H1 (cell line): ENCODE data around the gene RUNX1. TPM values are rescaled to one million over a fixed set of nuclear protein-coding genes. Genes with fewer than 3 reads are reported as not detected.

Experiments used
- BRCA1 ChIP-seq: IDR thresholded peaks from 2 replicates; pipeline ENCODE4 v1.6.1; 2012; ENCODE audit warnings: low read depth, low read length, improper control_type of control experiment
- CBX8 ChIP-seq: fragments of 300-800, 300-1000 bp; sonication (generic); IDR thresholded peaks from 2 replicates; pipeline ENCODE4 v1.7.1; 2016; ENCODE audit warnings: low read depth, low read length, borderline replicate concordance
- GABPA ChIP-seq: IDR thresholded peaks from 2 replicates; pipeline ENCODE4 v1.6.1; 2011; ENCODE audit warnings: mild to moderate bottlenecking, low read length, moderate library complexity, borderline replicate concordance; ENCODE audit not compliant: insufficient read depth
- POLR2AphosphoS5 ChIP-seq: IDR thresholded peaks from 2 replicates; pipeline ENCODE4 v1.6.1; 2011; ENCODE audit warnings: low read depth, low read length
- SIX5 ChIP-seq: IDR thresholded peaks from 2 replicates; pipeline ENCODE4 v1.6.1; 2011; ENCODE audit warnings: mild to moderate bottlenecking, low read depth, low read length
- TAF1 ChIP-seq: IDR thresholded peaks from 2 replicates; pipeline ENCODE4 v1.6.1; 2011; ENCODE audit warnings: mild to moderate bottlenecking, low read depth, low read length
- USF2 ChIP-seq: IDR thresholded peaks from 2 replicates; pipeline ENCODE4 v1.6.1; 2011; ENCODE audit warnings: low read length, improper control_type of control experiment
- polyA plus RNA-seq, 7 experiments: library from polyadenylated mRNA; depleted of rRNA in 3 of 7; stranded (reverse) in 5 of 7; unstranded in 2 of 7; fragments of >200 nt in 5 of 7; fragments of 200-250 nt in 2 of 7; gene quantifications; 1 replicate in 5 of 7; 2 replicates in 1 of 7; 4 replicates in 1 of 7; pipeline versions ENCODE4 v1.2.1 to v1.2.3, GENCODE V29; 2011 to 2013; ENCODE audit warnings: missing spikeins in 2 of 7, mixed read lengths in 2 of 7
- total RNA-seq: library from RNA; stranded (reverse); fragmentation: NEBNext Ultra II Directional; extraction: Animal tissue kit (Norgen Biotek cat#: 25700); gene quantifications from 2 replicates; pipeline ENCODE4 v1.2.1, GENCODE V29; 2021
- TF ChIP-seq, protein P1 (sequence below): fragments of 300-600 bp; sonication (generic); IDR thresholded peaks from 2 replicates; pipeline ENCODE4 v1.7.1; 2012; ENCODE audit warnings: low read length, moderate library complexity, mild to moderate bottlenecking, inconsistent platforms; ENCODE audit not compliant: insufficient replicate concordance

RUNX1 gene
- total and polyA plus RNA-seq, 2 of the 8 experiments (the other 6 are each of a cell fraction or from before 2014, with no cell fraction given) = 0.20 to 0.60 TPM

DNA sequence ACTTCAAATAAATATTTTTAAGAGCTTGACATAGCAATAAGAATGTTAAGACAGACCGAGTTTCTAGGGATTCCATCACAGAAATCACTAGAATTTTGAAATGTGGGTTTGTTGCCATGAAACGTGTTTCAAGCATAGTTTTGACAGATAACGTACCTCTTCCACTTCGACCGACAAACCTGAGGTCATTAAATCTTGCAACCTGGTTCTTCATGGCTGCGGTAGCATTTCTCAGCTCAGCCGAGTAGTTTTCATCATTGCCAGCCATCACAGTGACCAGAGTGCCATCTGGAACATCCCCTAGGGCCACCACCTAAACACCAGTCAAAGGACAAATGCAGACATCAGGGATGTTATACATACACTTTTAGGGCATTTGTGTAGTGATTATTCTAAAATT, 168.7 kb downstream of the RUNX1 start (continued):
- TF ChIP-seq, protein P1, sequence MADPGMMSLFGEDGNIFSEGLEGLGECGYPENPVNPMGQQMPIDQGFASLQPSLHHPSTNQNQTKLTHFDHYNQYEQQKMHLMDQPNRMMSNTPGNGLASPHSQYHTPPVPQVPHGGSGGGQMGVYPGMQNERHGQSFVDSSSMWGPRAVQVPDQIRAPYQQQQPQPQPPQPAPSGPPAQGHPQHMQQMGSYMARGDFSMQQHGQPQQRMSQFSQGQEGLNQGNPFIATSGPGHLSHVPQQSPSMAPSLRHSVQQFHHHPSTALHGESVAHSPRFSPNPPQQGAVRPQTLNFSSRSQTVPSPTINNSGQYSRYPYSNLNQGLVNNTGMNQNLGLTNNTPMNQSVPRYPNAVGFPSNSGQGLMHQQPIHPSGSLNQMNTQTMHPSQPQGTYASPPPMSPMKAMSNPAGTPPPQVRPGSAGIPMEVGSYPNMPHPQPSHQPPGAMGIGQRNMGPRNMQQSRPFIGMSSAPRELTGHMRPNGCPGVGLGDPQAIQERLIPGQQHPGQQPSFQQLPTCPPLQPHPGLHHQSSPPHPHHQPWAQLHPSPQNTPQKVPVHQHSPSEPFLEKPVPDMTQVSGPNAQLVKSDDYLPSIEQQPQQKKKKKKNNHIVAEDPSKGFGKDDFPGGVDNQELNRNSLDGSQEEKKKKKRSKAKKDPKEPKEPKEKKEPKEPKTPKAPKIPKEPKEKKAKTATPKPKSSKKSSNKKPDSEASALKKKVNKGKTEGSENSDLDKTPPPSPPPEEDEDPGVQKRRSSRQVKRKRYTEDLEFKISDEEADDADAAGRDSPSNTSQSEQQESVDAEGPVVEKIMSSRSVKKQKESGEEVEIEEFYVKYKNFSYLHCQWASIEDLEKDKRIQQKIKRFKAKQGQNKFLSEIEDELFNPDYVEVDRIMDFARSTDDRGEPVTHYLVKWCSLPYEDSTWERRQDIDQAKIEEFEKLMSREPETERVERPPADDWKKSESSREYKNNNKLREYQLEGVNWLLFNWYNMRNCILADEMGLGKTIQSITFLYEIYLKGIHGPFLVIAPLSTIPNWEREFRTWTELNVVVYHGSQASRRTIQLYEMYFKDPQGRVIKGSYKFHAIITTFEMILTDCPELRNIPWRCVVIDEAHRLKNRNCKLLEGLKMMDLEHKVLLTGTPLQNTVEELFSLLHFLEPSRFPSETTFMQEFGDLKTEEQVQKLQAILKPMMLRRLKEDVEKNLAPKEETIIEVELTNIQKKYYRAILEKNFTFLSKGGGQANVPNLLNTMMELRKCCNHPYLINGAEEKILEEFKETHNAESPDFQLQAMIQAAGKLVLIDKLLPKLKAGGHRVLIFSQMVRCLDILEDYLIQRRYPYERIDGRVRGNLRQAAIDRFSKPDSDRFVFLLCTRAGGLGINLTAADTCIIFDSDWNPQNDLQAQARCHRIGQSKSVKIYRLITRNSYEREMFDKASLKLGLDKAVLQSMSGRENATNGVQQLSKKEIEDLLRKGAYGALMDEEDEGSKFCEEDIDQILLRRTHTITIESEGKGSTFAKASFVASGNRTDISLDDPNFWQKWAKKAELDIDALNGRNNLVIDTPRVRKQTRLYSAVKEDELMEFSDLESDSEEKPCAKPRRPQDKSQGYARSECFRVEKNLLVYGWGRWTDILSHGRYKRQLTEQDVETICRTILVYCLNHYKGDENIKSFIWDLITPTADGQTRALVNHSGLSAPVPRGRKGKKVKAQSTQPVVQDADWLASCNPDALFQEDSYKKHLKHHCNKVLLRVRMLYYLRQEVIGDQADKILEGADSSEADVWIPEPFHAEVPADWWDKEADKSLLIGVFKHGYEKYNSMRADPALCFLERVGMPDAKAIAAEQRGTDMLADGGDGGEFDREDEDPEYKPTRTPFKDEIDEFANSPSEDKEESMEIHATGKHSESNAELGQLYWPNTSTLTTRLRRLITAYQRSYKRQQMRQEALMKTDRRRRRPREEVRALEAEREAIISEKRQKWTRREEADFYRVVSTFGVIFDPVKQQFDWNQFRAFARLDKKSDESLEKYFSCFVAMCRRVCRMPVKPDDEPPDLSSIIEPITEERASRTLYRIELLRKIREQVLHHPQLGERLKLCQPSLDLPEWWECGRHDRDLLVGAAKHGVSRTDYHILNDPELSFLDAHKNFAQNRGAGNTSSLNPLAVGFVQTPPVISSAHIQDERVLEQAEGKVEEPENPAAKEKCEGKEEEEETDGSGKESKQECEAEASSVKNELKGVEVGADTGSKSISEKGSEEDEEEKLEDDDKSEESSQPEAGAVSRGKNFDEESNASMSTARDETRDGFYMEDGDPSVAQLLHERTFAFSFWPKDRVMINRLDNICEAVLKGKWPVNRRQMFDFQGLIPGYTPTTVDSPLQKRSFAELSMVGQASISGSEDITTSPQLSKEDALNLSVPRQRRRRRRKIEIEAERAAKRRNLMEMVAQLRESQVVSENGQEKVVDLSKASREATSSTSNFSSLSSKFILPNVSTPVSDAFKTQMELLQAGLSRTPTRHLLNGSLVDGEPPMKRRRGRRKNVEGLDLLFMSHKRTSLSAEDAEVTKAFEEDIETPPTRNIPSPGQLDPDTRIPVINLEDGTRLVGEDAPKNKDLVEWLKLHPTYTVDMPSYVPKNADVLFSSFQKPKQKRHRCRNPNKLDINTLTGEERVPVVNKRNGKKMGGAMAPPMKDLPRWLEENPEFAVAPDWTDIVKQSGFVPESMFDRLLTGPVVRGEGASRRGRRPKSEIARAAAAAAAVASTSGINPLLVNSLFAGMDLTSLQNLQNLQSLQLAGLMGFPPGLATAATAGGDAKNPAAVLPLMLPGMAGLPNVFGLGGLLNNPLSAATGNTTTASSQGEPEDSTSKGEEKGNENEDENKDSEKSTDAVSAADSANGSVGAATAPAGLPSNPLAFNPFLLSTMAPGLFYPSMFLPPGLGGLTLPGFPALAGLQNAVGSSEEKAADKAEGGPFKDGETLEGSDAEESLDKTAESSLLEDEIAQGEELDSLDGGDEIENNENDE = no peak
- TF ChIP-seq BRCA1 (no peak), POLR2AphosphoS5 (no peak), TAF1 (no peak), GABPA (no peak), CBX8 (no peak), USF2 (no peak), SIX5 (no peak)
- TF ChIP-seq, all 59 proteins: peak for 0
